SU-DHL-6 (cell line): ENCODE data around the gene BNIP2.

ENCODE experiments used
- H2AFZ ChIP-seq: fragments of 200-600 bp; sonication (generic); 2 replicates; pipeline ENCODE4 v1.6.1; 2014; ENCODE audit warnings: low read depth, mild to moderate bottlenecking, moderate library complexity, mixed read lengths, antibody characterized with exemption, low read length; ENCODE audit not compliant: severe bottlenecking
- H3F3A ChIP-seq: fragments of 200-600 bp; shearing (Covaris generic); 2 replicates; pipeline ENCODE4 v1.6.0; 2016; ENCODE audit warnings: antibody characterized with exemption, mild to moderate bottlenecking; ENCODE audit not compliant: insufficient read depth
- H3K27ac ChIP-seq: fragments of 200-600 bp; sonication (generic); 2 replicates; pipeline ENCODE4 v1.5.1; 2016; ENCODE audit warnings: low read depth, mild to moderate bottlenecking, low read length, moderate library complexity, mixed read lengths
- H3K27me3 ChIP-seq: fragments of 200-600 bp; sonication (generic), shearing (Covaris generic); 2 replicates; pipeline ENCODE4 v1.6.0; 2014; ENCODE audit warnings: mild to moderate bottlenecking, low read length
- H3K36me3 ChIP-seq: fragments of 200-600 bp; sonication (generic); 2 replicates; pipeline ENCODE4 v1.6.1; 2014; ENCODE audit warnings: mild to moderate bottlenecking, low read length, mixed read lengths
- H3K4me2 ChIP-seq: fragments of 300-600, 200-600 bp; shearing (Covaris generic), sonication (generic); 2 replicates; pipeline ENCODE4 v1.6.0; 2014; ENCODE audit warnings: low read length, low read depth, mild to moderate bottlenecking; ENCODE audit not compliant: poor library complexity, severe bottlenecking
- H3K4me3 ChIP-seq: fragments of 200-600 bp; sonication (generic); 2 replicates; pipeline ENCODE4 v1.5.1; 2014; ENCODE audit warnings: antibody characterized with exemption, low read length, mild to moderate bottlenecking, mixed read lengths; ENCODE audit not compliant: insufficient read depth, poor library complexity, severe bottlenecking
- H3K79me2 ChIP-seq: fragments of 200-600 bp; sonication (generic); 2 replicates; pipeline ENCODE4 v1.6.1; 2014; ENCODE audit warnings: mild to moderate bottlenecking, low read length, moderate library complexity; ENCODE audit not compliant: insufficient read depth
- H3K9ac ChIP-seq: fragments of 200-600 bp; sonication (generic); 2 replicates; pipeline ENCODE4 v1.7.0; 2014; ENCODE audit warnings: mild to moderate bottlenecking, low read length
- H3K9me2 ChIP-seq: fragments of 200-600 bp; sonication (generic); replicated peaks from 2 replicates; pipeline ENCODE4 v1.6.1; 2014; ENCODE audit warnings: low read length; ENCODE audit not compliant: insufficient read depth
- H3K9me3 ChIP-seq: fragments of 200-600 bp; sonication (generic); 2 replicates; pipeline ENCODE4 v1.6.1; 2014; ENCODE audit warnings: low read length, mixed read lengths; ENCODE audit not compliant: insufficient read depth
- H4K20me1 ChIP-seq: fragments of 200-600 bp; sonication (generic); 2 replicates; pipeline ENCODE4 v1.6.1; 2014; ENCODE audit warnings: low read depth, mild to moderate bottlenecking, antibody characterized with exemption, low read length, moderate library complexity, mixed read lengths
- EZH2phosphoT487 ChIP-seq: fragments of 200-600 bp; sonication (generic), shearing (Covaris generic); conservative IDR thresholded peaks from 2 replicates; pipeline ENCODE4 v1.6.1; 2018; ENCODE audit warnings: mild to moderate bottlenecking, antibody characterized with exemption, low read length, moderate library complexity, mixed read lengths
- TF ChIP-seq, protein P1 (sequence below): fragments of 200-600 bp; sonication (generic); IDR thresholded peaks from one replicate; pipeline ENCODE4 v1.5.1; 2017; ENCODE audit warnings: antibody characterized with exemption, mild to moderate bottlenecking, low read length, moderate library complexity; ENCODE audit not compliant: insufficient read depth, poor library complexity, severe bottlenecking

Gene BNIP2

DNA sequence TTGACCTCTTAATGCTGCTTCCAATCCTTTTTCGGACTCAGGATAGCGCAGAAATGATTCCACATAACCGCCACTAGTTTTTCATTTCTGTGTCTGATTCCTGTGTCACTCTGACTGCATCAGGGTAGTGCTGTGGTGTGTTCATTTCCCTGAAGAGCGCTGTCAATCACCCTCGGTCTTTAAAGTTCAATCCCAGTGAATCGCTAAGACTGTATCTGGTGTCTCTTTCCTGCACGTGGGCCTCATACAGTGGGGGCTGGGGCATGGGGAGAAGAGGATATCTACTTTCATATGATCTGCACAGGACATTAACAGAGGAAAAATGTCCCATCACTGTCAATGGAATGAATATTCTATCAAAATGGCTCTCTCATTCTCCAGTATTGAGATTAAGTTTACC lies 32.9 kb upstream of the BNIP2 start:
- Histone ChIP-seq H3K27me3 (no peaks in the 10 kb centered on the region), H3K4me3 (no peak overlapping the region), H3K9me2 (no peaks in the 10 kb centered on the region), H3F3A (no peaks in the 10 kb centered on the region), H3K79me2 (no peaks in the 10 kb centered on the region), H2AFZ (no peak overlapping the region), H3K36me3 (no peaks in the 10 kb centered on the region), H4K20me1 (no peaks in the 10 kb centered on the region), H3K9me3 (no peaks in the 10 kb centered on the region), H3K9ac (no peak overlapping the region), H3K4me2 (no peak overlapping the region), H3K27ac (no peak overlapping the region)
- TF ChIP-seq EZH2phosphoT487, result no peak
- TF ChIP-seq, protein P1, sequence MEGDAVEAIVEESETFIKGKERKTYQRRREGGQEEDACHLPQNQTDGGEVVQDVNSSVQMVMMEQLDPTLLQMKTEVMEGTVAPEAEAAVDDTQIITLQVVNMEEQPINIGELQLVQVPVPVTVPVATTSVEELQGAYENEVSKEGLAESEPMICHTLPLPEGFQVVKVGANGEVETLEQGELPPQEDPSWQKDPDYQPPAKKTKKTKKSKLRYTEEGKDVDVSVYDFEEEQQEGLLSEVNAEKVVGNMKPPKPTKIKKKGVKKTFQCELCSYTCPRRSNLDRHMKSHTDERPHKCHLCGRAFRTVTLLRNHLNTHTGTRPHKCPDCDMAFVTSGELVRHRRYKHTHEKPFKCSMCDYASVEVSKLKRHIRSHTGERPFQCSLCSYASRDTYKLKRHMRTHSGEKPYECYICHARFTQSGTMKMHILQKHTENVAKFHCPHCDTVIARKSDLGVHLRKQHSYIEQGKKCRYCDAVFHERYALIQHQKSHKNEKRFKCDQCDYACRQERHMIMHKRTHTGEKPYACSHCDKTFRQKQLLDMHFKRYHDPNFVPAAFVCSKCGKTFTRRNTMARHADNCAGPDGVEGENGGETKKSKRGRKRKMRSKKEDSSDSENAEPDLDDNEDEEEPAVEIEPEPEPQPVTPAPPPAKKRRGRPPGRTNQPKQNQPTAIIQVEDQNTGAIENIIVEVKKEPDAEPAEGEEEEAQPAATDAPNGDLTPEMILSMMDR, result no peak

GRCh38 chr15:59721411-59721810 lies 32.3 kb upstream of the BNIP2 start:
- no peaks in the 10 kb centered on the region for H3K79me2 ChIP-seq
- H3K36me3 ChIP-seq, result no peaks in the 10 kb centered on the region
- no peak overlapping the region for H3K27ac ChIP-seq
- H3K9me3 ChIP-seq, result no peaks in the 10 kb centered on the region
- no peaks in the 10 kb centered on the region for H3F3A ChIP-seq
- H2AFZ ChIP-seq, result no peak overlapping the region
- no peak overlapping the region for H3K4me3 ChIP-seq
- H3K9me2 ChIP-seq, result no peaks in the 10 kb centered on the region
- TF ChIP-seq EZH2phosphoT487, result no peak
- TF ChIP-seq, protein P1, result no peak
- H3K27me3 ChIP-seq, result no peaks in the 10 kb centered on the region
- H3K4me2 ChIP-seq, result no peak overlapping the region
- no peak overlapping the region for H3K9ac ChIP-seq
- no peaks in the 10 kb centered on the region for H4K20me1 ChIP-seq

DNA sequence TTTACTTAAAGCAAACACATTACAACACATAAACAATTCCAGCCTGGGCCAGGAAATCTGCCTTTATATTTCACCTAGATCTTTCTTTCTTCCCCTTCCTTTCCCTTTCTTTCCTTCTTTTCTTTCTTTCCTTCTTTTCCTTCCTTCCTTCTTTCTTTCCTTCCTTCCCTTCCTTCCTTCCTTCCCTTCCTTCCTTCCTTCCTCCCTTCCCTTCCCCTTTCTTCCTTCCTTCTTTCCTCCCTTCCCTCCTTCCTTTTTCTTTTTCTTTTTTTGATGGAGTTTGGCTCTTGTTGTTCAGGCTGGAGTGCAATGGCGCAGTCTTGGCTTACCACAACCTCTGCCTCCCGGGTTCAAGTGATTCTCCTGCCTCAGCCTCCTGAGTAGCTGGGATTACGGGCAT lies 24.1 kb upstream of the BNIP2 start:
- Histone ChIP-seq H3K9me3 (no peaks in the 10 kb centered on the region), H3K36me3 (no peaks in the 10 kb centered on the region), H3K9me2 (no peaks in the 10 kb centered on the region), H4K20me1 (no peaks in the 10 kb centered on the region), H3K79me2 (no peaks in the 10 kb centered on the region), H3K9ac (no peak overlapping the region), H3K4me2 (no peak overlapping the region), H3K4me3 (no peak overlapping the region), H2AFZ (no peak overlapping the region), H3F3A (no peaks in the 10 kb centered on the region), H3K27me3 (no peaks in the 10 kb centered on the region), H3K27ac (no peak overlapping the region)
- no peak for TF ChIP-seq EZH2phosphoT487

- H3K36me3 ChIP-seq, result no peaks in the 10 kb centered on the region
- no peak for TF ChIP-seq EZH2phosphoT487
- TF ChIP-seq, protein P1, result no peak
Observed at GRCh38 chr15:59711451-59712243, 22.5 kb upstream of the BNIP2 start.

More at GRCh38 chr15:59711451-59712243, 22.5 kb upstream of the BNIP2 start:
- H3K79me2 ChIP-seq, result no peaks in the 10 kb centered on the region
- no peak overlapping the region for H3K4me3 ChIP-seq
- H3F3A ChIP-seq, result no peaks in the 10 kb centered on the region
- H3K4me2 ChIP-seq, result no peak overlapping the region
- no peaks in the 10 kb centered on the region for H4K20me1 ChIP-seq
- no peak overlapping the region for H3K9ac ChIP-seq
- no peaks in the 10 kb centered on the region for H3K27me3 ChIP-seq
- no peaks in the 10 kb centered on the region for H3K9me3 ChIP-seq
- no peaks in the 10 kb centered on the region for H3K9me2 ChIP-seq
- H2AFZ ChIP-seq, result no peak overlapping the region
- H3K27ac ChIP-seq, result no peak overlapping the region
